ENCODE results near the gene CAPZA1.

DNA sequence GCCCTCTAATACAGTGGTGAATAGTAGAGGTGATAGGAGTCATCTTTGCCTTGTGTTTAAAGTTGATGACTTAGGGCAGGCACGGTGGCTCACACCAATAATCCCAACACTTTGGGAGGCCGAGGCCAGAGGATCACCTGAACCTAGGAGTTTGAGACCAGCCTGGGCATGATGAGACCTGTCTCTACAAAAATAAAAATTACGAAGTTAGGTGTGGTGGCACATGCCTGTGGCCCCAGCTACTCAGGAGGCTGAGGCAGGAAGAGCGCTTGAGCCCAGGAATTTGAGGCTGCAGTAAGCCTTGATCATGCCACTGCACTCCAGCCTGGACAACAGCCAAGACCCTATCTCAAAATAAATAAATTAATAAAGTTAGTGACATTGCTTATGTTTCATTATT is 26.6 kb downstream of the CAPZA1 start:
- no peak for TF ChIP-seq POLR2A (IDR thresholded peaks at IDR 0.05; ENCODE audit: low read length)
- no peak for TF ChIP-seq GATA1 (IDR thresholded peaks at IDR 0.05; ENCODE audit: low read depth, low read length)

All from erythroblast (primary cell).